Trophoblast cell (in vitro differentiated cells and primary cell): Measurements from ENCODE around the gene MCCC1.

Source experiments
- DNase-seq, 2 donors: peaks; one replicate each; pipeline ENCODE4 v3.0.0-alpha.2; 2016
- H2AFZ ChIP-seq: 2 replicates; pipeline ENCODE4 v1.6.1; 2013; ENCODE audit warnings: low read length, moderate library complexity, mild to moderate bottlenecking; ENCODE audit not compliant: insufficient read depth, poor library complexity
- H2AK5ac ChIP-seq: 2 replicates; pipeline ENCODE4 v1.6.1; 2013; ENCODE audit warnings: mild to moderate bottlenecking, low read length
- H2BK120ac ChIP-seq: 2 replicates; pipeline ENCODE4 v1.6.1; 2013; ENCODE audit warnings: low read length, mild to moderate bottlenecking, moderate library complexity; ENCODE audit not compliant: insufficient read depth, poor library complexity
- H2BK12ac ChIP-seq: 2 replicates; pipeline ENCODE4 v1.6.1; 2013; ENCODE audit warnings: mild to moderate bottlenecking, low read length, moderate library complexity
- H2BK5ac ChIP-seq: 2 replicates; pipeline ENCODE4 v1.6.1; 2013; ENCODE audit warnings: low read length, low read depth, moderate library complexity, mild to moderate bottlenecking; ENCODE audit not compliant: poor library complexity
- H3K14ac ChIP-seq: 2 replicates; pipeline ENCODE4 v1.6.1; 2013; ENCODE audit warnings: mild to moderate bottlenecking, low read length
- H3K18ac ChIP-seq: 2 replicates; pipeline ENCODE4 v1.6.1; 2013; ENCODE audit warnings: mild to moderate bottlenecking, low read length
- H3K23ac ChIP-seq: 2 replicates; pipeline ENCODE4 v1.6.1; 2013; ENCODE audit warnings: low read length
- H3K27ac ChIP-seq: 2 replicates; pipeline ENCODE4 v1.5.1; 2013; ENCODE audit warnings: low read depth, mild to moderate bottlenecking, inconsistent platforms, low read length, moderate library complexity
- H3K27me3 ChIP-seq: 2 replicates; pipeline ENCODE4 v1.6.1; 2013; ENCODE audit warnings: inconsistent platforms, mild to moderate bottlenecking, low read length, moderate library complexity; ENCODE audit not compliant: insufficient read depth
- H3K36me3 ChIP-seq, 2 experiments: 1 replicate in 1 of 2; 2 replicates in 1 of 2; pipeline ENCODE4 v1.6.1; 2013; ENCODE audit warnings: low read length in 2 of 2, mild to moderate bottlenecking in 2 of 2, moderate library complexity in 1 of 2; ENCODE audit not compliant: insufficient read depth in 2 of 2, control insufficient read depth in 1 of 2
- H3K4ac ChIP-seq: 2 replicates; pipeline ENCODE4 v1.6.1; 2013; ENCODE audit warnings: low read depth, mild to moderate bottlenecking, low read length, moderate library complexity
- H3K4me1 ChIP-seq, 2 experiments: 1 replicate in 1 of 2; 2 replicates in 1 of 2; pipeline ENCODE4 v1.6.1; 2013; ENCODE audit warnings: low read length in 2 of 2, mild to moderate bottlenecking in 2 of 2, moderate library complexity in 1 of 2; ENCODE audit not compliant: insufficient read depth in 2 of 2, control insufficient read depth in 1 of 2
- H3K4me2 ChIP-seq: 2 replicates; pipeline ENCODE4 v1.6.1; 2013; ENCODE audit warnings: inconsistent platforms, mild to moderate bottlenecking, low read length, moderate library complexity
- H3K4me3 ChIP-seq: 2 replicates; pipeline ENCODE4 v1.5.1; 2013; ENCODE audit warnings: mild to moderate bottlenecking, low read depth, low read length, inconsistent platforms
- H3K79me1 ChIP-seq: one replicate; pipeline ENCODE4 v1.6.1; 2013; ENCODE audit warnings: low read length
- H3K79me2 ChIP-seq: 2 replicates; pipeline ENCODE4 v1.6.1; 2013; ENCODE audit warnings: low read length, mild to moderate bottlenecking; ENCODE audit not compliant: control insufficient read depth, insufficient read depth, poor library complexity
- H3K9ac ChIP-seq: 2 replicates; pipeline ENCODE4 v1.6.1; 2013; ENCODE audit warnings: mild to moderate bottlenecking, low read length
- H3K9me3 ChIP-seq: 2 replicates; pipeline ENCODE4 v1.6.1; 2013; ENCODE audit warnings: low read depth, mild to moderate bottlenecking, control low read depth, inconsistent platforms, low read length; ENCODE audit not compliant: insufficient read depth
- H4K12ac ChIP-seq: 2 replicates; pipeline ENCODE4 v1.6.1; 2013; ENCODE audit warnings: low read depth, mild to moderate bottlenecking, low read length, moderate library complexity
- H4K8ac ChIP-seq: 2 replicates; pipeline ENCODE4 v1.6.1; 2013; ENCODE audit warnings: low read depth, mild to moderate bottlenecking, low read length, moderate library complexity
- H4K91ac ChIP-seq: one replicate; pipeline ENCODE4 v1.6.1; 2013; ENCODE audit warnings: low read depth, mild to moderate bottlenecking, low read length, moderate library complexity
- WGBS: extraction: QIAGEN DNeasy Blood & Tissue Kit; methylation state at CpG from one replicate; pipeline ENCODE4 v1.1.7; 2013; ENCODE audit warnings: missing lambda C conversion rate; ENCODE audit not compliant: insufficient read length, insufficient coverage; ENCODE audit errors: extremely low coverage; 5-methylcytosine and 5-hydroxymethylcytosine counted together

Gene MCCC1

DNA sequence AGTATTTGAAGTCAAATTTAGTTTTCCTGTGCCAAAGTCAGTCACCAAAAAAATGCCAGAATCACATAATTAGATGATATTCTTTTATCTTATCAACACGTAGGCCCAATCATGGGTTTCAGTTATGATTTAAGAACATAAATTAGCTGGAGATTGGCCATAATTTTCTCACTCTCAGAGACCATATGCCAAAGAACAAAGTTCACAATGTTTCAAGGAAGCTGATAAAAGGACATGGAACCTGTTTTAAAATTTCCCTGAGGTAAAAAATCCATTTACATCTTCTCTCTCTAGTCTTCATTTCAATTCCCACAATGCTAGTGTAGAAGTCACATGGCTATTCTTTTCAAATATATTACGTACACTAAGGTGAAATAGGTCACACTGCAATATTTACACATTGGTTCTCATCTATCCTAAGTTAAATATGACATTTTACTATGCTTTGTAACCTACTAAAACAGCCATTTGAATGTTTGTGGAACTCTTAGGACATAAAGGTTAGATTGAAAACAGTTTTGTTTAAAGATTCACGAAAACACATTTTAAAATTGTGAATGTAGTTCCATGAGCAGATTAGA lies 76.3 kb downstream of the MCCC1 start:
- Histone ChIP-seq H3K18ac (no peak overlapping the region), H4K8ac (no peak overlapping the region), H3K27me3 (no peaks in the 10 kb centered on the region), H2BK12ac (no peak overlapping the region), H3K79me2 (no peaks in the 10 kb centered on the region), H3K4me1 (no peaks in the 10 kb centered on the region), H2BK120ac (no peak overlapping the region), H2AFZ (no peak overlapping the region), H3K4me2 (no peak overlapping the region), H3K9me3 (no peaks in the 10 kb centered on the region), H3K27ac (no peak overlapping the region), H3K4me3 (no peak overlapping the region), H2BK5ac (no peak overlapping the region), H3K14ac (no peak overlapping the region), H3K23ac (no peak overlapping the region), H4K12ac (no peak overlapping the region), H3K79me1 (no peaks in the 10 kb centered on the region), H3K36me3 (peaks cover 9 to 12% of the 10 kb centered on the region in 2 experiments), H3K4ac (no peak overlapping the region), H2AK5ac (no peak overlapping the region), H4K91ac (no peak overlapping the region), H3K9ac (no peak overlapping the region)
- no peak for DNase-seq
- no CpG with 5 or more reads among the region's 3 CpGs for WGBS

DNA sequence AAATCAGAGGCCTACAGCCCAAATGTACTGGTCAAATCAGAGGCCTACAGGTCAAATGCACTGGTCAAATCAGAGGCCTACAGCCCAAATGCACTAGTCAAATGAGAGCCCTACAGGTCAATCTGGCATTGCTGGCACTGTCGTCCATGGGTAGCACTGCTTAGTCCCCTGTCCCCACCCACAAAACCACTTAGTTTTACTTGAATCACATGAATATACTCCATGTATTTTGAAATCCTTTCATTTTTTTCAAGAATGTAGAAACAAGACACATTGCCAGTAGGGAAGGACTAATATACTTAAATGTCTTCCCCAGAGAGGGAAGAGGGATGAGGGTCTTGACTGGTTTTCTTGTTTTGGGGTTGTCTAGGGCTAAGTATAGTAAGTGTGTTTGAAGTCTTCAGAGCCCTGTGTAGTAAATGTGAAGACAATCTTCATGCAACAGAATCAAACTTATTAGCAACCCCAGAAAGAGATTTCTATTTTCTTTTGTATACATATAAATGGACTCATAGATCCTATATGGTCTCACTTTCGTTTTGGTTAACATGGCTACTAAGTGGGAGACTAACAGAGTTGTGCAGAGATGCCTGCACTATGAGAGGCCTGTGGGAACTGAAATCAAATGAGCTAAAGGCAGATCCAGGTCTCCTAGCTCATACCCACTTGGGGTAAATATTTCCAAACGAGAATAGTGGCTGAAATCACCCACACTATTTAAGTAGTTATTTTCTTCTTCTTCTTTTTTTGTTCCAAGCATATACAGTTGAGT lies 80.7 kb downstream of the MCCC1 start:
- Histone ChIP-seq H3K18ac (no peak overlapping the region), H3K79me1 (no peaks in the 10 kb centered on the region), H3K4me1 (no peaks in the 10 kb centered on the region), H3K9ac (no peak overlapping the region), H2BK5ac (no peak overlapping the region), H3K27ac (no peak overlapping the region), H4K8ac (no peak overlapping the region), H3K4me3 (no peak overlapping the region), H3K23ac (no peak overlapping the region), H3K4ac (no peak overlapping the region), H4K12ac (no peak overlapping the region), H3K27me3 (no peaks in the 10 kb centered on the region), H2AK5ac (no peak overlapping the region), H4K91ac (no peak overlapping the region), H3K9me3 (no peaks in the 10 kb centered on the region), H3K36me3 (peaks cover 9 to 13% of the 10 kb centered on the region in 2 experiments), H3K79me2 (no peaks in the 10 kb centered on the region), H3K4me2 (no peak overlapping the region), H2BK120ac (no peak overlapping the region), H2BK12ac (no peak overlapping the region), H3K14ac (no peak overlapping the region), H2AFZ (no peak overlapping the region)
- no peak for DNase-seq
- WGBS: no CpG with 5 or more reads among the region's 3 CpGs

DNA sequence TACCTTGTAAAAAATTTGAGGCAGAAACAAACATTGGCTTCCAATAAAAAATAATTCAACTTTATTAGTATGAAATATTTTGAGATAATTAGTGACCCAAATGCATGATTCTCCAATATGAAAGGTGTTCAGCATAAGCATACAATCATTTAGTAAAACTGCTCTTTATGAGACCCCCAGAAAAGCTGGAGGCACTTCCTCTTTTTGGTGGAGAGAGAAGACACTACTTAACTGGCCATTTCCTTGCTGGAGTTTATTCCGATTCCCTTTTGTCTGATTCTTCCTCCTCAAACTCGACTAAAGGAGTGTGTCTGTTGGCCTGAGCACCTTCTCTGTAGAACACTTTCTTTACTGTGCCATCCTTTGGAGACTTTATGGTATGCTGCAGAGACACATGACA lies 84.1 kb downstream of the MCCC1 start:
- H4K8ac ChIP-seq: no peak overlapping the region
- no peak overlapping the region for H3K4me3 ChIP-seq
- no peak overlapping the region for H3K4ac ChIP-seq
- H4K91ac ChIP-seq: no peak overlapping the region
- H3K27ac ChIP-seq: no peak overlapping the region
- H2BK12ac ChIP-seq: no peak overlapping the region
- no peak overlapping the region for H2AK5ac ChIP-seq
- H3K14ac ChIP-seq: no peak overlapping the region
- H3K79me2 ChIP-seq: no peaks in the 10 kb centered on the region
- no peak overlapping the region for H3K9ac ChIP-seq
- no peak overlapping the region for H2AFZ ChIP-seq
- H3K36me3 ChIP-seq: peaks cover 3 to 7% of the 10 kb centered on the region in 2 experiments
- DNase-seq: no peak
- H3K79me1 ChIP-seq: no peaks in the 10 kb centered on the region
- H3K9me3 ChIP-seq: no peaks in the 10 kb centered on the region
- H2BK5ac ChIP-seq: no peak overlapping the region
- H2BK120ac ChIP-seq: no peak overlapping the region
- no peaks in the 10 kb centered on the region for H3K27me3 ChIP-seq
- no peak overlapping the region for H3K23ac ChIP-seq
- H4K12ac ChIP-seq: no peak overlapping the region
- H3K4me2 ChIP-seq: no peak overlapping the region
- H3K4me1 ChIP-seq: no peaks in the 10 kb centered on the region
- H3K18ac ChIP-seq: no peak overlapping the region
- no CpG with 5 or more reads among the region's 2 CpGs for WGBS

DNA sequence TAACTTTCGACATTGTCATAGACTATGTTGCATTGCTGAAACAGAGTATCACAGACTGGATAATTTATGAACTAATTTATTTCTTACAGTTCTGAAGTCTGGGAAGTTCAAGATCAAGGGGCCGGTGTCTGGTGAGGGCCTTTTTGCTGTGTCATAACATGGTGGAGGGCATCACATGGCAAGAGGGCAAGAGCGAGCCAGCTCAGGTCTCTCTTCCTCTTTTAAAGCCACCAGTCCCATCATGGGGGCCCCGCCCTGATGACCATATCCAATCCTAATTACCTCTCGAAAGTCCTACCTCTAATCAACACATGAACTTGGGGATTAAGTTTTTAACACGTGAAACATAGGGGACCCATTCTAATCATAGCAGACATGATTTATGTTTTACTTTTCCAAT lies 85.4 kb downstream of the MCCC1 start:
- Histone ChIP-seq H3K27ac (no peak overlapping the region), H3K4me1 (no peaks in the 10 kb centered on the region), H3K27me3 (no peaks in the 10 kb centered on the region), H2AFZ (no peak overlapping the region), H4K8ac (no peak overlapping the region), H2BK12ac (no peak overlapping the region), H3K4me3 (no peak overlapping the region), H4K91ac (no peak overlapping the region), H3K23ac (no peak overlapping the region), H3K79me1 (no peaks in the 10 kb centered on the region), H2AK5ac (no peak overlapping the region), H2BK5ac (no peak overlapping the region), H3K36me3 (peaks cover 2 to 6% of the 10 kb centered on the region in 2 experiments), H3K4ac (no peak overlapping the region), H3K18ac (no peak overlapping the region), H3K9ac (no peak overlapping the region), H3K14ac (no peak overlapping the region), H3K4me2 (no peak overlapping the region), H3K79me2 (no peaks in the 10 kb centered on the region), H3K9me3 (no peaks in the 10 kb centered on the region), H4K12ac (no peak overlapping the region), H2BK120ac (no peak overlapping the region)
- DNase-seq: no peak
- WGBS: no CpG with 5 or more reads among the region's 6 CpGs
